SK-N-MC (cell line): ENCODE data around the gene QKI.

Source experiments
- EZH2 ChIP-seq: fragments of 200-600 bp; sonication (generic); IDR thresholded peaks from one replicate; pipeline ENCODE4 v1.6.1; 2017; ENCODE audit warnings: antibody characterized with exemption
- POLR2AphosphoS5 ChIP-seq: IDR thresholded peaks from 2 replicates; pipeline ENCODE4 v1.6.1; 2012; ENCODE audit warnings: mild to moderate bottlenecking, low read depth, low read length, borderline replicate concordance

DNA sequence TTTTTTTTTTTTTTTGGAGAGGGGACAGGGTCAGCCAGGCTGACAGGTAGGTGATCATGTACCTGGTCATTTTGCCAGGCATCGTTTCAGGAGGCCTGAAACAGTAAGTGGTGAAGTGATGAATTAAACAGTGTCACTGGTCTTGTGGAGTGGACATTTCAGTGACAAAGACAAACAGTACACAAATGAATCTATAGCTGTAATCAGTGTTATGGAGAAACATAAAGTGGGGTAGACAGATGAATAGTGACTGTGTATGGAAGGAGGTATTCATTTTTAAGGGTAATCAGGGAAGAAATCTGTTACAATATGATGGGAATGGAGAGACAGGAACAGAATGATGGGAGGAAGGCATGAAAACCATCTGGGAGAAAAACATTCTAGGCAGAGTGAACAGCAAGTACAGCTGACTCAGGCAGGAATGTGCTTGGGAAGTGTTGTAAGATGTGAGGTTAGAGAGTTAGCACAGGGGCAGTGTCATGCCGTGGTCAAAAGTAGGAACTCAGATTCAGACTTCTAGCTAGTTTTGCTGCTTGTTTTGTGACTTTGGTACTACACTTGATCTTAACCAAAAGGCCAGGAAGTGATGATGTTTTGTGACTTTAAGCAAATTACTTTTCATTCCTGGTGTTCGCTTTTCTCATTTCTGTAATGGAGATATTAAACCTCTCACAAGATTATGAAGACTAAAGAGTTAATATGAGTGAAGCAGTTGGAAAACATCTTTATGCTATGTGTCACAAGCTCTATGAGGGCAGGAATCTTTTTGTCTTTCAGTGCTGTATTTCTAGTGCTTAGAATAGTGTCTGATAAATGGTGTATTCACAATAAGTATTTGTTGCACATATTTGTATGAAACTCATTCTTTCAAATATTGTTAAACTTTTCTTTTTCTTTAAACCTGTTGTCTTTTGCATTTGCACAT lies 43.4 kb downstream of the QKI start:
- TF ChIP-seq EZH2, result no peak
- TF ChIP-seq POLR2AphosphoS5, result no peak
